Measurements from ENCODE around the gene MPP1.

GRCh38 chrX:154805696-154806091, 409 bp upstream of the MPP1 start:
- no peak for TF ChIP-seq CTCF (IDR thresholded peaks at IDR 0.05; ENCODE audit: extremely low read depth in 1 of 2, insufficient read depth in 1 of 2, low read depth in 1 of 2, low read length in 2 of 2)
- no peak for TF ChIP-seq GATA2 (IDR thresholded peaks at IDR 0.05; ENCODE audit: insufficient read depth, insufficient read length, low read depth, low read length)
- TF ChIP-seq POLR2A (IDR thresholded peaks at IDR 0.05; ENCODE audit: low read depth, low read length) = no peak
- no peak for TF ChIP-seq EZH2 (IDR thresholded peaks at IDR 0.05; ENCODE audit: borderline replicate concordance, low read depth, low read length, severe bottlenecking)
- no peak for TF ChIP-seq POLR2AphosphoS5 (IDR thresholded peaks at IDR 0.05; ENCODE audit: insufficient read depth, low read depth, low read length)
- no peak for TF ChIP-seq MAX (IDR thresholded peaks at IDR 0.05; ENCODE audit: insufficient read depth, insufficient read length)
- no peak for TF ChIP-seq JUN (IDR thresholded peaks at IDR 0.05; ENCODE audit: borderline replicate concordance, insufficient read depth, insufficient read length, low read depth)
- no peak for TF ChIP-seq MYC (IDR thresholded peaks at IDR 0.05; ENCODE audit: low read depth, low read length)
- no peak for TF ChIP-seq FOS (IDR thresholded peaks at IDR 0.05; ENCODE audit: borderline replicate concordance, insufficient read depth, low read length)
